ENCODE measurements around the gene TSPAN9. TPM values are rescaled to one million over a fixed set of nuclear protein-coding genes. Genes with fewer than 3 reads are reported as not detected.

The TSPAN9 gene
- polyA plus RNA-seq, 3 donors: 0.15 to 0.34 (median 0.25) TPM

DNA sequence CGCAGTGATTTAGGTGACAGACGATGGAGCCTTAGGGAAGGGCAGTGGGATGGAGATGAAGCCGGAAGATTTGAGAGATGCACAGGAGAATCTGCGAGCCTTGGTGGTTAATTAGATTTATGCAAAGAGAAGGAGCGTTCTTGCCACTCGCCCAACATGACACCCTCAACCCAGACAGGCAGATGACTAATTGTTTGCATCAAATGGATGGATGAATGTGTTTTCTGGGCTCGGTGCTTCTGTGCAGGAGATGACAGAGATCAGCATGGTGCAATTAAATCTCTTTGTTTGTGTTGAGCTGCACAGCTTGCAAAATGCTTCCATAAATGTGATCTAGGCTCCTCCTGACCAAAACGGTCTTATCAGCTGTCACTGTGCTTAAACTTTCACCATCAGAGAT lies 211.5 kb downstream of the TSPAN9 start:
- no peak overlapping the region for H3K4me3 ChIP-seq (replicated peaks in 1 of 3; ENCODE audit: low read depth in 2 of 3, low read length in 3 of 3)
- no peak overlapping the region for H3K4me3 Mint-ChIP-seq
- H3K9me3 Mint-ChIP-seq: no peaks in the 10 kb centered on the region
- no peaks in the 10 kb centered on the region for H3K36me3 ChIP-seq (replicated peaks in 1 of 2; ENCODE audit: control insufficient read depth in 1 of 2, insufficient read depth in 2 of 2, low read length in 2 of 2)
- H3K4me1 Mint-ChIP-seq: no peaks in the 10 kb centered on the region
- H4K20me1 ChIP-seq (ENCODE audit: insufficient read depth, low read length): no peaks in the 10 kb centered on the region
- H3K27me3 Mint-ChIP-seq (ENCODE audit: low read depth in 3 of 3): peaks cover 4 to 29% (median 14%) of the 10 kb centered on the region in 3 donors
- H3K27ac ChIP-seq (ENCODE audit: low read depth in 1 of 2, low read length in 2 of 2): no peak overlapping the region
- intact Hi-C loops (cut with micrococcal nuclease): no loop called here
- no peaks in the 10 kb centered on the region for H3K9me3 ChIP-seq (replicated peaks in 1 of 2; ENCODE audit: control insufficient read depth in 1 of 2, insufficient read depth in 1 of 2, low read length in 2 of 2)
- no peaks in the 10 kb centered on the region for H3K4me1 ChIP-seq (ENCODE audit: control insufficient read depth in 1 of 2, insufficient read depth in 2 of 2, low read length in 2 of 2)
- no peak overlapping the region for H3K9ac ChIP-seq (ENCODE audit: insufficient read depth, low read length, poor library complexity, severe bottlenecking)
- no peak overlapping the region for H2AFZ ChIP-seq (ENCODE audit: insufficient read depth, low read depth, low read length, poor library complexity, severe bottlenecking)
- no peaks in the 10 kb centered on the region for H3K36me3 Mint-ChIP-seq
- no peaks in the 10 kb centered on the region for H3K79me2 ChIP-seq (ENCODE audit: insufficient read depth, low read length)
- no peak overlapping the region for H3K4me2 ChIP-seq (replicated peaks; ENCODE audit: extremely low read depth, low read length, poor library complexity, severe bottlenecking)
- 87% methylated on average over 4 of the region's 8 CpGs for WGBS (ENCODE audit: insufficient coverage)
- no peak for DNase-seq
- H3K27me3 ChIP-seq (ENCODE audit: control insufficient read depth in 2 of 2, insufficient read depth in 2 of 2, low read length in 2 of 2): no peaks in the 10 kb centered on the region
- TF ChIP-seq, protein P1, sequence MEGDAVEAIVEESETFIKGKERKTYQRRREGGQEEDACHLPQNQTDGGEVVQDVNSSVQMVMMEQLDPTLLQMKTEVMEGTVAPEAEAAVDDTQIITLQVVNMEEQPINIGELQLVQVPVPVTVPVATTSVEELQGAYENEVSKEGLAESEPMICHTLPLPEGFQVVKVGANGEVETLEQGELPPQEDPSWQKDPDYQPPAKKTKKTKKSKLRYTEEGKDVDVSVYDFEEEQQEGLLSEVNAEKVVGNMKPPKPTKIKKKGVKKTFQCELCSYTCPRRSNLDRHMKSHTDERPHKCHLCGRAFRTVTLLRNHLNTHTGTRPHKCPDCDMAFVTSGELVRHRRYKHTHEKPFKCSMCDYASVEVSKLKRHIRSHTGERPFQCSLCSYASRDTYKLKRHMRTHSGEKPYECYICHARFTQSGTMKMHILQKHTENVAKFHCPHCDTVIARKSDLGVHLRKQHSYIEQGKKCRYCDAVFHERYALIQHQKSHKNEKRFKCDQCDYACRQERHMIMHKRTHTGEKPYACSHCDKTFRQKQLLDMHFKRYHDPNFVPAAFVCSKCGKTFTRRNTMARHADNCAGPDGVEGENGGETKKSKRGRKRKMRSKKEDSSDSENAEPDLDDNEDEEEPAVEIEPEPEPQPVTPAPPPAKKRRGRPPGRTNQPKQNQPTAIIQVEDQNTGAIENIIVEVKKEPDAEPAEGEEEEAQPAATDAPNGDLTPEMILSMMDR (IDR thresholded peaks at IDR 0.05): no peak
- H3K27ac Mint-ChIP-seq: no peak overlapping the region

DNA sequence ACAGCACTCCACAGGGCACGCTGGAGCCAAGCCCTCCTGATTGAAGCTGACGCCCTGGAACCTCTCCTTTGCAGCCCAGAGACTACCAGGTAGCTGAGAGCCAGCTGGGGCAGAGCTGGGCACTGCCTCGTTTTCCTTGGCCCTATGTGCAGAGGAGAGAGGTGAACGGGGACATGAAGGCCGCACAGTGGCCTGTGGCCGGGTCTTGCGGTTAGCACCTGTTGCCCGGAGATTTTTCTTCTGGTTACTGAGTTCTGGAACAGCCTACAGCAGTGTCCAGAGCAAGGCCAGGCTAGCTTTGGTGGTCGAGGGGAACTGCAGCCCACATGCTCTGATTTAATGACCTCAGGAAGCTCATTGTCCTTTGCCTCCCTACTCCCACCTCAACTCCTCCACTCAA lies 212.5 kb downstream of the TSPAN9 start:
- no peak overlapping the region for H2AFZ ChIP-seq (ENCODE audit: insufficient read depth, low read depth, low read length, poor library complexity, severe bottlenecking)
- no peaks in the 10 kb centered on the region for H4K20me1 ChIP-seq (ENCODE audit: insufficient read depth, low read length)
- H3K9ac ChIP-seq (ENCODE audit: insufficient read depth, low read length, poor library complexity, severe bottlenecking): no peak overlapping the region
- peaks cover 4 to 29% (median 11%) of the 10 kb centered on the region in 3 donors for H3K27me3 Mint-ChIP-seq (ENCODE audit: low read depth in 3 of 3)
- H3K27ac ChIP-seq (ENCODE audit: low read depth in 1 of 2, low read length in 2 of 2): no peak overlapping the region
- no peaks in the 10 kb centered on the region for H3K9me3 Mint-ChIP-seq
- H3K4me3 Mint-ChIP-seq: no peak overlapping the region
- no peaks in the 10 kb centered on the region for H3K79me2 ChIP-seq (ENCODE audit: insufficient read depth, low read length)
- no peak overlapping the region for H3K4me2 ChIP-seq (replicated peaks; ENCODE audit: extremely low read depth, low read length, poor library complexity, severe bottlenecking)
- 89% methylated on average over 8 of the region's 9 CpGs for whole genome bisulfite sequencing (ENCODE audit: insufficient coverage)
- H3K27ac Mint-ChIP-seq: no peak overlapping the region
- H3K4me1 ChIP-seq (ENCODE audit: control insufficient read depth in 1 of 2, insufficient read depth in 2 of 2, low read length in 2 of 2): no peaks in the 10 kb centered on the region
- intact Hi-C loops (cut with micrococcal nuclease): no loop called here
- H3K36me3 Mint-ChIP-seq: no peaks in the 10 kb centered on the region
- TF ChIP-seq, protein P1 (IDR thresholded peaks at IDR 0.05): no peak
- H3K4me1 Mint-ChIP-seq: no peaks in the 10 kb centered on the region
- no peaks in the 10 kb centered on the region for H3K27me3 ChIP-seq (ENCODE audit: control insufficient read depth in 2 of 2, insufficient read depth in 2 of 2, low read length in 2 of 2)
- no peak for DNase-seq
- no peak overlapping the region for H3K4me3 ChIP-seq (replicated peaks in 1 of 3; ENCODE audit: low read depth in 2 of 3, low read length in 3 of 3)
- no peaks in the 10 kb centered on the region for H3K9me3 ChIP-seq (replicated peaks in 1 of 2; ENCODE audit: control insufficient read depth in 1 of 2, insufficient read depth in 1 of 2, low read length in 2 of 2)
- no peaks in the 10 kb centered on the region for H3K36me3 ChIP-seq (replicated peaks in 1 of 2; ENCODE audit: control insufficient read depth in 1 of 2, insufficient read depth in 2 of 2, low read length in 2 of 2)
